ENCODE results near the gene GPC5. TPM values are rescaled to one million over a fixed set of nuclear protein-coding genes. Genes with fewer than 3 reads are reported as not detected.

Gene GPC5
- total RNA-seq, 4 donors from 2014 or later = 0.47 TPM; not detected in 3

DNA sequence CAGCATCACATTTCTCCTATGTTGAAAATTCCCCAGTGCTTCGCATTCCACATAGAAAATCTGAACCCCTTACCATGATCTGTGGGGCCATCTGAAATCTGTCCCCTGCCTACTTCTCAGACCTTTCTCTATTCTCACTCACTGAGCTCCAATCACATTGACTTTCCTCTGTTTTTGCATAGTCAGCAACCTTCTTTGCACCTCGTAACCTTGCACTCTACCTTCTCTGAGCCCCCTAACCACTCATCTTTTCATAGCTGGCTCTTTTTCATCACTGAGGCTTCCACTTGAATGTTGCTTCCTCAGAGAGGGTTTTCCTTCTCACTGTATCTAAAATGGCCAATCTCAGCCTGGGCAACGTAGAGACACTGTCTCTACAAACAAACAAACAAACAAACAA is 286.3 kb downstream of the GPC5 start:
- no peak for ATAC-seq
- no peaks in the 10 kb centered on the region for H3K36me3 ChIP-seq
- no peaks in the 10 kb centered on the region for H3K27me3 ChIP-seq
- no peak overlapping the region for H3K27ac ChIP-seq
- H3K4me3 ChIP-seq = no peak overlapping the region
- TF ChIP-seq POLR2A (IDR thresholded peaks at IDR 0.05) (no peak), POLR2AphosphoS5 (IDR thresholded peaks at IDR 0.05) (no peak), EP300 (IDR thresholded peaks at IDR 0.05) (no peak)
- TF ChIP-seq, protein P1, sequence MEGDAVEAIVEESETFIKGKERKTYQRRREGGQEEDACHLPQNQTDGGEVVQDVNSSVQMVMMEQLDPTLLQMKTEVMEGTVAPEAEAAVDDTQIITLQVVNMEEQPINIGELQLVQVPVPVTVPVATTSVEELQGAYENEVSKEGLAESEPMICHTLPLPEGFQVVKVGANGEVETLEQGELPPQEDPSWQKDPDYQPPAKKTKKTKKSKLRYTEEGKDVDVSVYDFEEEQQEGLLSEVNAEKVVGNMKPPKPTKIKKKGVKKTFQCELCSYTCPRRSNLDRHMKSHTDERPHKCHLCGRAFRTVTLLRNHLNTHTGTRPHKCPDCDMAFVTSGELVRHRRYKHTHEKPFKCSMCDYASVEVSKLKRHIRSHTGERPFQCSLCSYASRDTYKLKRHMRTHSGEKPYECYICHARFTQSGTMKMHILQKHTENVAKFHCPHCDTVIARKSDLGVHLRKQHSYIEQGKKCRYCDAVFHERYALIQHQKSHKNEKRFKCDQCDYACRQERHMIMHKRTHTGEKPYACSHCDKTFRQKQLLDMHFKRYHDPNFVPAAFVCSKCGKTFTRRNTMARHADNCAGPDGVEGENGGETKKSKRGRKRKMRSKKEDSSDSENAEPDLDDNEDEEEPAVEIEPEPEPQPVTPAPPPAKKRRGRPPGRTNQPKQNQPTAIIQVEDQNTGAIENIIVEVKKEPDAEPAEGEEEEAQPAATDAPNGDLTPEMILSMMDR (IDR thresholded peaks at IDR 0.05) = no peak
- H3K9me3 ChIP-seq = no peaks in the 10 kb centered on the region
- H3K4me1 ChIP-seq = no peaks in the 10 kb centered on the region
- WGBS, 2 donors (ENCODE audit: low coverage in 1 of 2) = 67 to 91% methylated on average over 2 to 3 of the region's 3 CpGs

DNA sequence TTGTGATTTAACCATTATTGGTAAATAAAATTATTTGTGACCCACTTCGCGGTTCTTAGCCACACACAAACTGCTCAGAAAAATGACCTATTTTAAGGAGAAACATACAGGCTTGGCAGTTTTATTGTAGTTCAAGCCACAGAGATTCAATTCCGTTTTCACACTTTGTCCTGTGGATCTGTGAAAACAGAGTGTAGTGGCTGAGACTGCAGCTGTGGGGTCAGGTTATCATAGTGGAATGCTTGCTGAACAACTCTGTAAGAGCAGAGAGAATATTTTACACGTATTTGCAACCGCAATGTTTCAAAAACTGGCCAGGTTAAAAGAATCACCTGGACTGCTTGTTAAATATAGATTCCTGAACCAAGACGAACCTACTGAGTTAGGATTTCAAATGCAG is 292.5 kb downstream of the GPC5 start:
- no peaks in the 10 kb centered on the region for H3K27me3 ChIP-seq
- TF ChIP-seq, protein P1 (IDR thresholded peaks at IDR 0.05) = no peak
- no peak for TF ChIP-seq POLR2A (IDR thresholded peaks at IDR 0.05)
- TF ChIP-seq POLR2AphosphoS5 (IDR thresholded peaks at IDR 0.05) = no peak
- no peak for TF ChIP-seq EP300 (IDR thresholded peaks at IDR 0.05)
- no peaks in the 10 kb centered on the region for H3K9me3 ChIP-seq
- H3K36me3 ChIP-seq = no peaks in the 10 kb centered on the region
- 58 to 66% methylated on average over 6 of the region's 6 CpGs for WGBS, 2 donors (ENCODE audit: low coverage in 1 of 2)
- H3K27ac ChIP-seq = no peak overlapping the region
- ATAC-seq = no peak
- H3K4me3 ChIP-seq = no peak overlapping the region
- no peaks in the 10 kb centered on the region for H3K4me1 ChIP-seq

DNA sequence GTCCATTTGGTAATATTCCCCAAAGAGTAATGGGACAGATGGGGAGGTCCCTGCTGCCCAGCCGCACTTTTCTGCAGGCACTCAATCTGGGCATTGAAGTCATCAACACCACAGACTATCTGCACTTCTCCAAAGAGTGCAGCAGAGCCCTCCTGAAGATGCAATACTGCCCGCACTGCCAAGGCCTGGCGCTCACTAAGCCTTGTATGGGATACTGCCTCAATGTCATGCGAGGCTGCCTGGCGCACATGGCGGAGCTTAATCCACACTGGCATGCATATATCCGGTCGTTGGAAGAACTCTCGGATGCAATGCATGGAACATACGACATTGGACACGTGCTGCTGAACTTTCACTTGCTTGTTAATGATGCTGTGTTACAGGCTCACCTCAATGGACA is 295.0 kb downstream of the GPC5 start:
- WGBS, 2 donors (ENCODE audit: low coverage in 1 of 2) = 88 to 90% methylated on average over 5 to 7 of the region's 11 CpGs
- no peaks in the 10 kb centered on the region for H3K4me1 ChIP-seq
- no peak overlapping the region for H3K27ac ChIP-seq
- TF ChIP-seq, protein P1 (IDR thresholded peaks at IDR 0.05) = no peak
- TF ChIP-seq EP300 (IDR thresholded peaks at IDR 0.05) (no peak), POLR2A (IDR thresholded peaks at IDR 0.05) (no peak), POLR2AphosphoS5 (IDR thresholded peaks at IDR 0.05) (no peak)
- H3K36me3 ChIP-seq = no peaks in the 10 kb centered on the region
- no peak for ATAC-seq
- no peaks in the 10 kb centered on the region for H3K27me3 ChIP-seq
- no peaks in the 10 kb centered on the region for H3K9me3 ChIP-seq
- H3K4me3 ChIP-seq = no peak overlapping the region

DNA sequence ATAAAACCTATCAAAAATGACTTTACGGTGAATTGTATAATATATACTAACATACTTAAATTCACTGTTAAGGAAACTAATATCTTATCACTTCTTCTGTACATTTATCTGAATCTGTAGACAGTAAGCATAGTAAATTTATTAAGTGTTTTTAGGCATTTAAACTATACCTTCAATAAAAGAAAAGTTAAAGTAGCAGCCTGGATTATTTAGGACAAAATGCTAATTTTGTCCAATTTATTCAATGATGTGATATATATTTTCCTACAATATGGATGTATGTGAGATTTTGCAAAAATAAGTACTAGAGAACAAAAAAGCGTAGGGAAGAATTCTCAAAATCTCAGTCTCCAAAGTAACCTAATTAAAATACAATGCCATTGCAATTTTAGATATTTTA is 299.9 kb downstream of the GPC5 start:
- ATAC-seq = no peak

DNA sequence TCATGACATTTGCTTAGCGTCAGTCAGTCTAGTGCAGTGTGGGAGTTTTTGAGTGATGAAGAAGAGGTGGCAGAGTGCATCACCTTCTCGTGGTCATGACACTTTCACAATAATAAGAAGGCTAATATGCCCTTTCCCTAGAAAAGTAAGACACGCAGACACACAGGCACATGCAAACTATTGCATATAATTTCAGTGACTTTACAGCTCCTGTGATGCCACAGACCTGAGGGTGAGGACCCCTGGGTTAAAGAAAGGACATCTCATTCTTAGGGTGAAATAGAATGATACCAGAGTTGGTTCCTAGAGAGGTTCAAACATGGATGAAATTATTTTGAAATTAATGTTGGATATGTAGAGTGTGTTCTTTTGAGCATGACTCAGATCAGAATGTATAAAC is 300.3 kb downstream of the GPC5 start:
- TF ChIP-seq, protein P1 (IDR thresholded peaks at IDR 0.05) = no peak
- no peak for TF ChIP-seq POLR2AphosphoS5 (IDR thresholded peaks at IDR 0.05)
- TF ChIP-seq POLR2A (IDR thresholded peaks at IDR 0.05) = no peak
- TF ChIP-seq EP300 (IDR thresholded peaks at IDR 0.05) = no peak
- no peaks in the 10 kb centered on the region for H3K27me3 ChIP-seq
- 57 to 61% methylated on average over 2 to 3 of the region's 3 CpGs for WGBS, 2 donors (ENCODE audit: low coverage in 1 of 2)

More for the DNA sequence above, 299.9 kb downstream of the GPC5 start:
- no peak overlapping the region for H3K4me3 ChIP-seq
- H3K27ac ChIP-seq = no peak overlapping the region
- H3K9me3 ChIP-seq = peaks cover 0 to 6% (median 0%) of the 10 kb centered on the region in 3 donors
- no peaks in the 10 kb centered on the region for H3K27me3 ChIP-seq
- no peaks in the 10 kb centered on the region for H3K36me3 ChIP-seq
- no peaks in the 10 kb centered on the region for H3K4me1 ChIP-seq
- 83 to 100% methylated on average over 2 of the region's 2 CpGs for WGBS, 2 donors (ENCODE audit: low coverage in 1 of 2)
- TF ChIP-seq POLR2A (IDR thresholded peaks at IDR 0.05) (no peak), EP300 (IDR thresholded peaks at IDR 0.05) (no peak), POLR2AphosphoS5 (IDR thresholded peaks at IDR 0.05) (no peak)
- TF ChIP-seq, protein P1 (IDR thresholded peaks at IDR 0.05) = no peak

More for the DNA sequence above, 300.3 kb downstream of the GPC5 start:
- Histone ChIP-seq H3K36me3 (no peaks in the 10 kb centered on the region), H3K9me3 (peaks cover 0 to 6% (median 0%) of the 10 kb centered on the region in 3 donors), H3K4me1 (no peaks in the 10 kb centered on the region), H3K27ac (no peak overlapping the region), H3K4me3 (no peak overlapping the region)
- no peak for ATAC-seq
